GM12873 (cell line): ENCODE results near the gene SQSTM1.

ENCODE experiments used
- TF ChIP-seq, protein P1 (sequence below): IDR thresholded peaks from 2 replicates; pipeline ENCODE4 v1.5.1; 2012; ENCODE audit warnings: low read depth, mild to moderate bottlenecking, moderate library complexity, low read length, control low read depth; ENCODE audit not compliant: insufficient read depth; ENCODE audit errors: missing control alignments

SQSTM1 gene

DNA sequence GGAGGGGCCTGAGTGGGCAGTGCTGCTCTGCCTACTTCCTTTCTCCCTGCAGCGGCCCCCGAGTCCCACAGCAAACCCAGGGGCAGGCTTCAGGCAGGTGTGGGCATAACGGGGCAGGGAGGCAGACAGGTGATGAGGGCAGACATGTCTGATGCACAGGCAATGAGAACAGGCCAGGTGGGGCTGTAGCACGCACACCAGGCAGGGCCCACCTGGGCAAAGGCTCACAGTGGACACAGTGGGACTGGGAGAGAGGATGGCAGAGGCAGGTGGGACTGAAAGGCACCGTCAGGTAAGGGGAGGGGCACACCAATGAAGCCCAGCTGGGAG is 21.1 kb upstream of the SQSTM1 start:
- TF ChIP-seq, protein P1, sequence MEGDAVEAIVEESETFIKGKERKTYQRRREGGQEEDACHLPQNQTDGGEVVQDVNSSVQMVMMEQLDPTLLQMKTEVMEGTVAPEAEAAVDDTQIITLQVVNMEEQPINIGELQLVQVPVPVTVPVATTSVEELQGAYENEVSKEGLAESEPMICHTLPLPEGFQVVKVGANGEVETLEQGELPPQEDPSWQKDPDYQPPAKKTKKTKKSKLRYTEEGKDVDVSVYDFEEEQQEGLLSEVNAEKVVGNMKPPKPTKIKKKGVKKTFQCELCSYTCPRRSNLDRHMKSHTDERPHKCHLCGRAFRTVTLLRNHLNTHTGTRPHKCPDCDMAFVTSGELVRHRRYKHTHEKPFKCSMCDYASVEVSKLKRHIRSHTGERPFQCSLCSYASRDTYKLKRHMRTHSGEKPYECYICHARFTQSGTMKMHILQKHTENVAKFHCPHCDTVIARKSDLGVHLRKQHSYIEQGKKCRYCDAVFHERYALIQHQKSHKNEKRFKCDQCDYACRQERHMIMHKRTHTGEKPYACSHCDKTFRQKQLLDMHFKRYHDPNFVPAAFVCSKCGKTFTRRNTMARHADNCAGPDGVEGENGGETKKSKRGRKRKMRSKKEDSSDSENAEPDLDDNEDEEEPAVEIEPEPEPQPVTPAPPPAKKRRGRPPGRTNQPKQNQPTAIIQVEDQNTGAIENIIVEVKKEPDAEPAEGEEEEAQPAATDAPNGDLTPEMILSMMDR, result no peak

DNA sequence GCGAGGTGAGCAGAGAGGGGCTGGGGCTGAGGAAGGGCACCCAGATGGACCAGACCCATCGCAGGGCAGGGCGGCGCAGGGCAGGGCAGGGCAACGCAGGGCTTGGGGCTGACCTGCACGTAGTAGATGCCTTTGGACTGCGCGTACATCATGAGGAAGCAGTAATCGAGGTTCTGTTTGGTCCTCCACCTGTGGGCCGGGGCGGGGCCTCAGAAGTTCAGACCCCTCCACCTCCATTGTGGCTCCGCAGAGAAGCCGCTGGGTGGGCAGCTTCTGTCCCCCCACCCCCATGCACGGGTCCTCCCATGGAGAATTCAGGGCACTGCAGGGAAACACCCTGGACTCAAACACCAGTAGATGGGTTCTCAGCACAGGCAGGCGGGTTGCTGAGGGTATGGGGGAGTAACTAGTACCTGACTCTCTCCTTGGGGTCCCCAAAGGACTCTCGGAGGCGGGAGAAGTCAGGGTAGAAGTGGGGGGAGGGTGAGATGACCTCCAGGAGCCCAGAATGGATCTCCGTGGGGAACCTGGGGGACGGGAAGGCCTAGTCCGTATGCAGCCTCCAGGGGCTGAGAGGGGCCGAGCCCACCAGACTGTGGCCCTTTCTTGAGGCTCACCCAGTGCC is 20.5 kb upstream of the SQSTM1 start:
- TF ChIP-seq, protein P1, result no peak

DNA sequence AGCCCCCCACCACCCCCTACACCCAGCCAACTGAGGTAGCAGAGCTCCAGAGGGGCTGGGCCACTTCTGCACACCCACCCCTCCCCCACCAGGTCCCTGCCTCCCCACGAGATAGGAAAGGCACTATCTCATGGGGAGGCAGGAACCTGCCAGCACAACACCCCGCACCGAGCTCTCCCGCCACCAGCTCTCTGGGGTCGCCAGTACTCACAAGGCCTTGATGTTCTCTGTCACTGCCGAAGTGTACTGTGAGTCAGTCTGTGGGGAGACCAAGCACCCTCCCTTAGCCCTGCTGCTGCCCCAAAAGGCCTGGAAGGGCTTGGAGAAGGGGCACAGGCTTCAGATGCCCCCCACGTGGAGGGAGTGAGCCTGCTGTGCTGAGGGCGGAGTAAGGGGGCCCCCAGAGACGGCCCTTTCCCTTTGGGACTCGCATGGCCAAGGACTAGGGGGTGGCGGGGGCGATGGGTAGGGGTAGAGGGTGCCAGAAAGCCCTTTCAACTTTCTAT is 20.0 kb upstream of the SQSTM1 start:
- TF ChIP-seq, protein P1, result no peak

DNA sequence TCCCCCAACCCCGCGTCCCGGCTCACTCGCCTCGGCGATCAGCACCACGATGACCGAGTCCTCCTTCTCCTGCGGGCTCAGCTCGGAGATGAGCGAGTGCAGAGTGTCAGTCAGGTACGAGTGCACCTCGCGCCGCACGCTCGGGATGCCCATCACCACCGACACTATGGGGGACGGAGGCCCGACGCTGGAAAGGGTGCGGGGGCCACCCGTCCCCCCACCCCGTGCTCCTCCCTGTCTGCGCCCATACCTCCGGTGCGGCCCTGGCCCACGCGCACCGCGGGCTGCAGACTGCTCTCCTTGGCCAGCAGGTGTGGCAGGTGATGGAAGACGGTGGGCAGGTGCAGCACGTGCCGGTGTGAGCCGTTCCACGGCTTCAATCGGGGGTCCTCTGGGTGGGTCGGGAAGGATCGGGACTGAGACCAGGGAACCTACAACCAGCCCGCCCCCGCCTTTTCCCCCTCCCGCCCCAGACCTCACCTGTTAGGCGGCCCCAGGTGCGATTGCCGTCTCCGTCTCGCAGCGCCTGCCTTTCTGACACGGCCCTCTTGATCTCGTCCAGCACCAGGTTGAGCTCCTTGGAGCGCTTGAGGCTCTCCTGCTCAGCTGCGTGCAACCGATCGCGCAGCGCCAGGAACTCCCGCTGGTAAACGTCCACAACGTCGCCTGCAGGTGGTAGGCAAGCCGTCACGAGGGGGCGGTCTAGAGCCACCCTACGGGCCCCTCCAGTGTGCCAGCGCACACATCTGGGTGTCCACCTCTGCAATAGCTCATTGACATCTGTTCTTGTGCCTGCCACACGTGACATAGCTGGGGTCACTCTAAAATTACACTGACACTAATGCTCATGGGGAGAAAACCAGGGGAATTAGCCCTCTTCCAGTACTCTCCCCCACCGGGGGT is 19.1 kb upstream of the SQSTM1 start:
- TF ChIP-seq, protein P1, result peak; percentile 89

DNA sequence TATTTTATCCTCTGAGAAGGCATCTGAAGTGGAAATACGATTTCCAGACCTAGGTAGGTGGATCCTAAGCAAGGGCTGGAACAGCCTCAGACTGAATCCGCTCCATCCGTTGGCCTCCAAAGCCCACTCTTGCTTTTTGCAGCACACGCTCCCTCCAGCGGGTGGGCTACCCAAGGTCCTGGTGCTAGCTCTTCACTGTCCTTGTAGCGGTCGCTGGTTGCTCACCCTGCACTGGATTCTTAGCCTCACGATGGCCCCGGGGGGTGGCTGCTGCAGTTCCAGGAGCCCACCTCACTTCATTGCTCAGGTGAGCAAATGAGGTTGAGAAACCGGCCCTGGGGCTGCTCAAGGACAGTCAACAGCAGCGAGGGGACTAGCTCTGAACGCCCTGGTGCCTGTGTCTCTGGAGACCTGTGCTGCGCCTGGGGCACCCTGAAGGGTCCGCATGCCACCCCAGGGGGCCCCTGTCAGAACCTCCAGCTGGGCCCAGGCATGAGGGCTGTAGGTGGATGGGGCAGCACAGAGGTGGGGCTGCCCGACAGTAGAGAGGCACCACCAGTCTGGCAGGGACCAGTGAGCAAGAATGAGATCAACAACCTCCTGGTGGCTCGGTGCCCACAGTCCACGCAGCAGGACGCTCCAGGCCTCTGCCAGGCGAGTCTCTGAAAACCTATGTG is 18.4 kb upstream of the SQSTM1 start:
- TF ChIP-seq, protein P1, result no peak

DNA sequence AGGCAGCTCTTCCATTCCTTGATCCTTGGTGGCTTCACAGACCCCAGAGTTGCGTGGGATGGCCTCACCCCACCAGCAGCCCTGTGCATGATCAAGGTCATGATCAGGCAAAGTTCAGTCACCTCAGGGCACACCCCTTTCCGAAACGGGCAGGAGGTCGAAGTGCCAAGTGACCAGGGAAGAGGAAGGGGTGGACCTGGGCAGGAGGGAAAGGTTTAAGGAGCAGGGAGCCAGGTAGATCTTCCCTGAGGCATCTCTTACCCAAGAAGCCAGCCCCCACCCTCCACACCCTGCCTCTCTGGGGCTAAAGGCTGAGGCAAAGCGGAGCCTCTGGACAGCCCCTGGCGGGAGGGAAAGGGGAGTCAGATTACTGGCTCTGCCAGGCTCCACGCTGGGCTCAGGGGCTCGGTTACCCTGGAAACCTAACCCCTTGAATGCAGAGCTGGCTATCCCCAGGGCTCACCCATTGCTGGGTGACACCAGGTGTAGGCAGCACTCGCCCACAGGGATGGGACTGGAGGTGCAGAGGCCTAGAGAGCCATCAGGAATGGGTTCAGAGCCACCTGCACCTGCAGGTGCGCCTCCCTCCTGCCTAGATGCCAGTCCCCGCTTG is 17.6 kb upstream of the SQSTM1 start:
- TF ChIP-seq, protein P1, result no peak
